CD14-positive monocyte (primary cell): Measurements from ENCODE around the gene PSG4. TPM values are rescaled to one million over a fixed set of nuclear protein-coding genes. Genes with fewer than 3 reads are reported as not detected.
"Not testable (repeated sequence)": the region's sequence is repeated elsewhere in the genome, so short reads cannot be mapped to it uniquely, and the experiment has no call there.

Source experiments
- DNase-seq, 3 donors: peaks; one replicate each; pipeline ENCODE4 v3.0.0-alpha.2; 2011 to 2022
- H2AFZ ChIP-seq: 2 replicates; pipeline ENCODE4 v1.6.0; 2012; ENCODE audit warnings: mild to moderate bottlenecking, low read depth, low read length, inconsistent platforms; ENCODE audit not compliant: insufficient read depth, poor library complexity, severe bottlenecking
- H3K27ac ChIP-seq, 2 donors: 1 replicate in 1 of 2; 2 replicates in 1 of 2; pipeline ENCODE4 v1.5.1; 2012 to 2013; ENCODE audit warnings: low read length in 2 of 2, control low read depth in 1 of 2, inconsistent platforms in 1 of 2, low read depth in 1 of 2, mild to moderate bottlenecking in 1 of 2
- H3K27me3 ChIP-seq, 2 donors: one replicate each; pipeline versions ENCODE4 v1.6.0 to v1.6.1; 2011 to 2013; ENCODE audit warnings: low read length in 2 of 2; ENCODE audit not compliant: control insufficient read depth in 2 of 2, insufficient read depth in 2 of 2
- H3K36me3 ChIP-seq, 2 donors: replicated peaks in 1 of 2; 1 replicate in 1 of 2; 2 replicates in 1 of 2; pipeline versions ENCODE4 v1.5.1 to v1.6.1; 2012 to 2013; ENCODE audit warnings: low read length in 2 of 2, control low read depth in 1 of 2, inconsistent platforms in 1 of 2, mild to moderate bottlenecking in 1 of 2; ENCODE audit not compliant: insufficient read depth in 2 of 2, control insufficient read depth in 1 of 2
- H3K4me1 ChIP-seq, 2 donors: 1 replicate in 1 of 2; 2 replicates in 1 of 2; pipeline versions ENCODE4 v1.5.1 to v1.6.1; 2012 to 2013; ENCODE audit warnings: low read length in 2 of 2, control low read depth in 1 of 2, inconsistent platforms in 1 of 2, mild to moderate bottlenecking in 1 of 2, moderate library complexity in 1 of 2; ENCODE audit not compliant: insufficient read depth in 2 of 2, control insufficient read depth in 1 of 2
- H3K4me2 ChIP-seq: replicated peaks from 2 replicates; pipeline ENCODE3; 2012; ENCODE audit warnings: low read length, moderate library complexity, mild to moderate bottlenecking; ENCODE audit not compliant: poor library complexity, severe bottlenecking; ENCODE audit errors: extremely low read depth
- H3K4me3 ChIP-seq, 3 experiments: fragments of 200-600 bp in 1 of 3; sonication (generic) in 1 of 3; replicated peaks in 1 of 3; 1 replicate in 2 of 3; 2 replicates in 1 of 3; pipeline ENCODE4 v1.5.1; 2011 to 2013; ENCODE audit warnings: low read length in 3 of 3, mild to moderate bottlenecking in 3 of 3, control low read depth in 2 of 3, low read depth in 2 of 3, inconsistent platforms in 1 of 3, moderate library complexity in 1 of 3
- H3K79me2 ChIP-seq: 2 replicates; pipeline ENCODE4 v1.6.0; 2012; ENCODE audit warnings: mild to moderate bottlenecking, control low read depth, inconsistent platforms, low read length, moderate library complexity; ENCODE audit not compliant: insufficient read depth
- H3K9ac ChIP-seq: 2 replicates; pipeline ENCODE4 v1.6.0; 2017; ENCODE audit warnings: low read length, mild to moderate bottlenecking; ENCODE audit not compliant: insufficient read depth, poor library complexity, severe bottlenecking
- H3K9me3 ChIP-seq, 2 donors: replicated peaks in 1 of 2; 1 replicate in 1 of 2; 2 replicates in 1 of 2; pipeline versions ENCODE4 v1.5.1 to v1.6.1; 2012 to 2013; ENCODE audit warnings: low read length in 2 of 2, control low read depth in 1 of 2; ENCODE audit not compliant: control insufficient read depth in 1 of 2, insufficient read depth in 1 of 2
- H4K20me1 ChIP-seq: 2 replicates; pipeline ENCODE4 v1.6.0; 2012; ENCODE audit warnings: mild to moderate bottlenecking, low read length, control low read depth, moderate library complexity; ENCODE audit not compliant: insufficient read depth
- H3K27ac Mint-ChIP-seq, 7 donors: one replicate each; pipeline ENCODE4 v1.8.0; 2020; ENCODE audit warnings: mild to moderate bottlenecking in 7 of 7, mixed read lengths in 7 of 7, moderate library complexity in 6 of 7, inconsistent platforms in 2 of 7
- H3K27me3 Mint-ChIP-seq, 3 donors: one replicate each; pipeline ENCODE4 v1.8.0; 2021 to 2022; ENCODE audit warnings: low read depth in 3 of 3, mild to moderate bottlenecking in 3 of 3, mixed read lengths in 3 of 3, moderate library complexity in 3 of 3, inconsistent platforms in 1 of 3
- H3K36me3 Mint-ChIP-seq, 2 donors: one replicate each; pipeline ENCODE4 v1.8.0; 2020; ENCODE audit warnings: mixed read lengths in 2 of 2, inconsistent platforms in 1 of 2, mild to moderate bottlenecking in 1 of 2
- H3K4me1 Mint-ChIP-seq: one replicate; pipeline ENCODE4 v1.8.0; 2020; ENCODE audit warnings: mild to moderate bottlenecking, mixed read lengths
- H3K4me3 Mint-ChIP-seq, 2 donors: one replicate each; pipeline ENCODE4 v1.8.0; 2020; ENCODE audit warnings: mild to moderate bottlenecking in 2 of 2, mixed read lengths in 2 of 2, moderate library complexity in 1 of 2
- H3K9me3 Mint-ChIP-seq, 7 donors: one replicate each; pipeline ENCODE4 v1.8.0; 2020 to 2022; ENCODE audit warnings: mixed read lengths in 7 of 7, mild to moderate bottlenecking in 6 of 7, moderate library complexity in 6 of 7, inconsistent platforms in 2 of 7
- WGBS: methylation state at CpG from one replicate; pipeline ENCODE4 v1.1.5; 2013; ENCODE audit warnings: missing lambda C conversion rate; ENCODE audit not compliant: insufficient coverage; 5-methylcytosine and 5-hydroxymethylcytosine counted together
- intact Hi-C, 2 donors: fragments of 100-400 bp; cut with micrococcal nuclease; formaldehyde crosslinking; loops; one replicate each; pipeline versions ENCODE4 v1.15.0 to v1.15.1; 2023
- polyA minus RNA-seq: library from RNA; depleted of rRNA, polyadenylated mRNA; stranded (reverse); fragments of >200 nt; gene quantifications from 2 replicates; pipeline ENCODE4 v1.2.3, GENCODE V29; 2012
- polyA plus RNA-seq, 3 donors: library from polyadenylated mRNA; depleted of rRNA in 1 of 3; unstranded in 2 of 3; stranded (reverse) in 1 of 3; fragments of 300-500 nt in 2 of 3; fragments of >200 nt in 1 of 3; fragmentation: Illumina TruSeq in 2 of 3; gene quantifications; 1 replicate in 2 of 3; 2 replicates in 1 of 3; pipeline ENCODE4 v1.2.3, GENCODE V29; 2012 to 2021
- total RNA-seq, 12 experiments: library from RNA in 1 of 12; stranded (reverse) in 1 of 12; fragments of 120-200 nt in 1 of 12; gene quantifications; one replicate each; pipeline ENCODE4 v1.2.4 and lab custom pipeline; 2013 to 2026; ENCODE audit warnings: mixed read lengths in 6 of 12, inconsistent platforms in 1 of 12

The PSG4 gene
- not detected for total RNA-seq (2013)
- polyA plus RNA-seq: not detected
- not detected in 2 replicates for polyA minus RNA-seq
- total RNA-seq (lab: John Stamatoyannopoulos, UW): 0 to 1.3 (median 0) reads per million in 11 experiments

DNA sequence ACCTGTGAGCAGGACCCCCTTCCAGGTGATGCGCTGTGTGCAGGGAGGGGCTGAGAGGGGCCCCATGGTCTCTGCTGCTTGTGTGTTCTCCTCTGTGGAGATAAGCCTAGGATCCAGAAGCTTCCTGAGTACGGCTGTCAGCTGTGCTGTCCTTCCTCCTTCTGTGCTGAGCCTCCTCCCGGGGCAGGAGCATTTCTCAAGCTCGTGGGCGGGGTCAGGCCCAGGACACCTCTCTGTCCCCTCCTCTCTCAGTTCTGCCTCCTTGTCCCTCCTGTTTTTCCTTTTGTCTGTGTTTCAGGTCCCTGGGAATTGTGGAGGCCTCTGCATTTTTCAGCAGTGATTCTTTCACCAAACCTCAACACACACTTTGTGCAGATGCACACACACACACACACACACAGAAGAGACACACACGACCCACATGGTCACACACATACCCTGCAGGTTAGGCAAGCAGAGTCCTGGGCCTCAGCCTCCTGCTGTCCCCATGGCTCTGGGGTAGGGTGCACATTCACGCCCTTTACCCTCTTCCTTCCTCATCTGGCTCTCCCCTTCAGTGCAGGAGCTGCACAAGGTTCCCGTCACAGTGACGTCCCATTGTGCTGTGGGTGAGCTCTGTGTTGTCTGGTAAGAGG is at the start of gene PSG4:
PSG4 (minus strand) TSS at position 168 of the 635 bp plus-strand sequence; CDS start at position 66, 102 bp downstream.
- H3K27ac ChIP-seq, intact Hi-C loops: not testable (repeated sequence)

DNA sequence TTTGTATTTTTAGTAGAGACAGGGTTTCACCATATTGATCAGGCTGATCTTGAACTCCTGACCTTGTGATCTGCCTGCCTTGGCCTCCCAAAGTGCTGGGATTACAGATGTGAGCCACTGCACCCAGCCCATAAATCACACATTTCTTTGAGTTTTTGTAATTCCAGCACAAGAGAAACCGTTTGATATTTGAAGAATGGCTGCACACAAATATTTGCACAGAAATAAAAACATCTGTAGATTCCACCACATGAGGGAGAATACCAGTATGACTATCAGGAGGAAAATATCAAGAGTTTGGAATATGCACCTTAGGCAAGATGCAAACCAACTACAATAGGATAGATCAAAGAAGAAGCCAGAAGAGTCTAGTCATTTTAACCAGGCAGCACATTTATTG is 46.0 kb upstream of the PSG4 start:
- H3K4me1 ChIP-seq, H3K4me2 ChIP-seq, H3K36me3 Mint-ChIP-seq, H4K20me1 ChIP-seq, intact Hi-C loops, H2AFZ ChIP-seq, H3K4me1 Mint-ChIP-seq, H3K79me2 ChIP-seq, H3K27me3 ChIP-seq, DNase-seq, H3K9ac ChIP-seq, H3K4me3 Mint-ChIP-seq, H3K9me3 ChIP-seq, H3K27me3 Mint-ChIP-seq, H3K36me3 ChIP-seq, H3K27ac Mint-ChIP-seq, H3K4me3 ChIP-seq, H3K27ac ChIP-seq: not testable (repeated sequence)
- no CpG with 5 or more reads among the region's 1 CpG for WGBS
- H3K9me3 Mint-ChIP-seq: peaks cover 9 to 27% (median 16%) of the 10 kb centered on the region in 7 donors

More for the DNA sequence above, at the start of gene PSG4:
- DNase-seq, H3K9me3 Mint-ChIP-seq, H3K27me3 Mint-ChIP-seq, H3K27me3 ChIP-seq, H3K79me2 ChIP-seq, H3K4me1 ChIP-seq, H3K36me3 ChIP-seq, H3K36me3 Mint-ChIP-seq, H3K4me3 ChIP-seq, H4K20me1 ChIP-seq, H3K9me3 ChIP-seq, H3K4me2 ChIP-seq, H3K9ac ChIP-seq, H2AFZ ChIP-seq: not testable (repeated sequence)
- H3K4me3 Mint-ChIP-seq: peak within 1 kb of the TSS in 1 of 2 donors; percentile 20
- H3K4me1 Mint-ChIP-seq: peaks cover 13% of the 10 kb centered on the region
- H3K27ac Mint-ChIP-seq: peak within 1 kb of the TSS in 1 of 7 donors; percentile 72
- 14% methylated on average over 5 of the region's 9 CpGs for WGBS

DNA sequence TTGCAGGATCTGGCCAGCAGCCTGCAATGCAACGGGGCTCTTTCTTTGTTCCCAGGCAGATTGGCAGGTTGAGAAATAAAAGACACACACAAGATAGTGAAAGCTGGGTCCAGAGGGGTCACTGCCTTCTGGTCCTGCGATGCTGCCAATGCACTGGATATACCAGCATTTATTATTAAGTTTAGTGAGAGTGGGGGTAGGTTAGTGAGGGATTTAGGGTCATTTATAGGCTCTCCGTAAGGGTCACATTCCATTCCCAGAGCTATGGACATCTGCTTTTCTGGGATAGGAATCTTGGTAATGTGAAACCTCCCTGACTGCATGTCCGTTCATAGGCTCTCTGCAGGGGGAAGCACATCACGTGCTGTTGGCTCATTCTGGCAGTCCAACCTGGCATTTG is 44.9 kb upstream of the PSG4 start:
- H3K4me3 Mint-ChIP-seq, H3K27ac Mint-ChIP-seq, H2AFZ ChIP-seq, H3K27me3 Mint-ChIP-seq, H3K27ac ChIP-seq, intact Hi-C loops, H3K9me3 ChIP-seq, H3K4me1 Mint-ChIP-seq, H3K79me2 ChIP-seq, H3K9ac ChIP-seq, H3K36me3 ChIP-seq, H3K4me2 ChIP-seq, H3K4me3 ChIP-seq, H3K4me1 ChIP-seq, H3K27me3 ChIP-seq, DNase-seq, H4K20me1 ChIP-seq, H3K36me3 Mint-ChIP-seq: not testable (repeated sequence)
- WGBS: 40% methylated on average over 1 of the region's 5 CpGs
- H3K9me3 Mint-ChIP-seq: peaks cover 9 to 34% (median 20%) of the 10 kb centered on the region in 7 donors

DNA sequence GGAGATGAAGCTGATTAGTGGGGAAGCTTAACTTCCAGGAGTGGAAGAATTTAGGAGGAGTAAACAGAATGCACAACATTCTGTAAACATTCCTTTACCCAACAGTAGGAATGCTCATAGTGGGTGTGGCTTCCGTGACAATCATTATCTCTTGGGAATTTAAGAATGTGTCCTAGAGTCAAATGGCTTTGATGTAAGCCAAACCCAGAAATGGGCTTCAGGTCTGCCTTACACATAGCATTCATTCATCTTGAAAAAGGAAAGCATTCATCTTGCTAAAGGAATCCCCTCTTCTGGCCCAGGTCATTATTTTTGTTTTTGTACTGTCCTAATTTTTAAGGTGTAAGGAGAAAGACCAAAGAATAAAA is 43.2 kb upstream of the PSG4 start:
- H3K9me3 ChIP-seq, intact Hi-C loops, H4K20me1 ChIP-seq, H3K4me1 Mint-ChIP-seq, H3K4me1 ChIP-seq, H3K27ac Mint-ChIP-seq, H3K4me3 ChIP-seq, H3K4me2 ChIP-seq, H3K27me3 ChIP-seq, H3K27me3 Mint-ChIP-seq, H3K9ac ChIP-seq, H3K27ac ChIP-seq, H3K36me3 ChIP-seq, H3K36me3 Mint-ChIP-seq, H2AFZ ChIP-seq, H3K79me2 ChIP-seq, DNase-seq, H3K4me3 Mint-ChIP-seq: not testable (repeated sequence)
- H3K9me3 Mint-ChIP-seq: peaks cover 9 to 35% (median 20%) of the 10 kb centered on the region in 7 donors
- no CpG with 5 or more reads among the region's 1 CpG for whole genome bisulfite sequencing
